MM.1S (cell line): ENCODE measurements around the gene AHRR.
"Not testable (repeated sequence)": the region's sequence is repeated elsewhere in the genome, so short reads cannot be mapped to it uniquely, and the experiment has no call there.

ENCODE experiments used
- CTCF ChIP-seq: fragments of 300-600 bp; sonication (generic); IDR thresholded peaks from 2 replicates; pipeline ENCODE4 v1.5.1; 2016; ENCODE audit warnings: antibody characterized with exemption, low read length, mixed read lengths
- EZH2 ChIP-seq: fragments of 300-600 bp; sonication (generic); optimal IDR thresholded peaks from 2 replicates; pipeline ENCODE3; 2017; ENCODE audit warnings: low read depth, mild to moderate bottlenecking, antibody characterized with exemption, low read length, mixed read lengths
- EZH2phosphoT487 ChIP-seq: fragments of 300-600 bp; sonication (generic); IDR thresholded peaks from 2 replicates; pipeline ENCODE4 v1.6.1; 2018; ENCODE audit warnings: antibody characterized with exemption, low read length

GRCh38 chr5:309831-310230 lies 11.7 kb upstream of the AHRR start:
- not testable (repeated sequence) for TF ChIP-seq CTCF, EZH2phosphoT487, EZH2
